Lung (tissue), 12 donors: Measurements from ENCODE around the gene CCS. TPM values are rescaled to one million over a fixed set of nuclear protein-coding genes. Genes with fewer than 3 reads are reported as not detected.
A peak's percentile ranks its signal among the peaks of the same experiment; 100 is the strongest.

Experiments
- ATAC-seq: fragments of 200-7000 bp; cut with Tn5 transposase; one replicate; pipeline ENCODE4 v1.9.1; 2020; ENCODE audit warnings: moderate number of reproducible peaks; ENCODE audit not compliant: insufficient read depth, low FRiP score
- DNase-seq, 3 donors: peaks; one replicate each; pipeline ENCODE4 v3.0.0-alpha.2; 2013 to 2017
- H3K27ac ChIP-seq, 2 donors: one replicate each; pipeline ENCODE4 v1.5.1; 2013; ENCODE audit warnings: mild to moderate bottlenecking in 2 of 2, moderate library complexity in 2 of 2, control low read depth in 1 of 2, inconsistent platforms in 1 of 2, low read depth in 1 of 2, low read length in 1 of 2
- H3K27me3 ChIP-seq, 3 donors: one replicate each; pipeline ENCODE4 v1.5.1; 2013; ENCODE audit warnings: low read length in 2 of 3; ENCODE audit not compliant: control insufficient read depth in 3 of 3, insufficient read depth in 3 of 3
- H3K36me3 ChIP-seq, 4 donors: one replicate each; pipeline ENCODE4 v1.5.1; 2013; ENCODE audit warnings: low read length in 4 of 4, mild to moderate bottlenecking in 1 of 4, moderate library complexity in 1 of 4; ENCODE audit not compliant: control insufficient read depth in 4 of 4, insufficient read depth in 4 of 4
- H3K4me1 ChIP-seq, 5 donors: one replicate each; pipeline ENCODE4 v1.5.1; 2013; ENCODE audit warnings: low read length in 5 of 5, mild to moderate bottlenecking in 2 of 5, moderate library complexity in 1 of 5; ENCODE audit not compliant: control insufficient read depth in 5 of 5, insufficient read depth in 5 of 5
- H3K4me3 ChIP-seq: one replicate; pipeline ENCODE4 v1.5.1; 2013; ENCODE audit warnings: mild to moderate bottlenecking, control low read depth, moderate library complexity
- H3K9ac ChIP-seq, 2 donors: one replicate each; pipeline ENCODE4 v1.5.1; 2013; ENCODE audit warnings: low read length in 2 of 2, control low read depth in 1 of 2; ENCODE audit not compliant: insufficient read depth in 1 of 2
- H3K9me3 ChIP-seq, 4 donors: one replicate each; pipeline ENCODE4 v1.5.1; 2013; ENCODE audit warnings: low read length in 3 of 4, mild to moderate bottlenecking in 1 of 4, moderate library complexity in 1 of 4; ENCODE audit not compliant: control insufficient read depth in 4 of 4, insufficient read depth in 3 of 4
- CTCF ChIP-seq: IDR thresholded peaks from 2 replicates; pipeline ENCODE4 v1.5.1; 2012; ENCODE audit warnings: mild to moderate bottlenecking; ENCODE audit errors: control extremely low read depth, extremely low read depth
- WGBS, 2 donors: extraction: QIAGEN DNeasy Blood & Tissue Kit; methylation state at CpG; one replicate each; pipeline ENCODE4 v1.1.7; 2013; 5-methylcytosine and 5-hydroxymethylcytosine counted together
- polyA plus RNA-seq, 2 donors: library from polyadenylated mRNA; stranded (reverse); fragments of 200-250 nt; gene quantifications; one replicate each; pipeline ENCODE4 v1.2.1, GENCODE V29; 2013
- total RNA-seq, 2 donors: library from RNA; depleted of rRNA in 1 of 2; stranded (reverse); fragments of >200 nt in 1 of 2; gene quantifications; one replicate each; pipeline ENCODE4 v1.2.1, GENCODE V29; 2014 to 2021
- donor health status: control.
- donor health status: control.
- donor health status: Bipolar disorder and iron deficiency.
- donor health status: healthy.
- donor health status: DM: yes; HTN: yes; CAD: no.

Gene CCS
- total and polyA plus RNA-seq, 4 donors = 32.7 to 52.2 (median 36.2) TPM

GRCh38 chr11:66616379-66617154, 23.6 kb downstream of the CCS start, which contains the start of gene RBM14:
Gene RBM14, plus strand, starts transcription at chr11:66616630. Its CDS starts 91 bp downstream, at chr11:66616721.
- Histone ChIP-seq H3K36me3 (peaks cover 0 to 12% (median 5%) of the 10 kb centered on the region in 4 donors), H3K4me3 (peak within 1 kb of the TSS; percentile 86), H3K27me3 (no peaks in the 10 kb centered on the region), H3K9ac (peak within 1 kb of the TSS; percentile 93 to 98), H3K4me1 (peaks cover 0 to 24% (median 12%) of the 10 kb centered on the region in 5 donors), H3K9me3 (no peaks in the 10 kb centered on the region), H3K27ac (peak within 1 kb of the TSS; percentile 97 to 98)
- ATAC-seq (peak; percentile 95), DNase-seq (peak; percentile 100)
- 0% methylated on average over 88 to 90 of the region's 90 CpGs for WGBS, 2 donors
- no peak for TF ChIP-seq CTCF

- Histone ChIP-seq H3K9me3 (no peaks in the 10 kb centered on the region), H3K9ac (peak overlapping the region; percentile 79 to 98), H3K36me3 (peaks cover 0 to 12% (median 5%) of the 10 kb centered on the region in 4 donors), H3K4me1 (peaks cover 0 to 24% (median 12%) of the 10 kb centered on the region in 5 donors), H3K4me3 (peak overlapping the region; percentile 86), H3K27ac (peak overlapping the region; percentile 85 to 97), H3K27me3 (no peaks in the 10 kb centered on the region)
- TF ChIP-seq CTCF = no peak
- ATAC-seq (peak; percentile 30), DNase-seq (no peak)
- 0% methylated on average over 37 to 38 of the region's 38 CpGs for WGBS, 2 donors
These were observed 24.3 kb downstream of the CCS start for GRCh38 chr11:66617155-66617834.

GRCh38 chr11:66619080-66619554, 26.1 kb downstream of the CCS start:
- Histone ChIP-seq H3K4me1 (peaks cover 0 to 24% (median 12%) of the 10 kb centered on the region in 5 donors), H3K9ac (peak overlapping the region in 1 of 2 donors; percentile 42), H3K36me3 (peaks cover 0 to 25% (median 15%) of the 10 kb centered on the region in 4 donors), H3K9me3 (no peaks in the 10 kb centered on the region), H3K27ac (peak overlapping the region; percentile 58 to 72), H3K4me3 (no peak overlapping the region), H3K27me3 (no peaks in the 10 kb centered on the region)
- 41 to 42% methylated on average over 4 of the region's 4 CpGs for WGBS, 2 donors
- DNase-seq = peak in 2 of 3 donors; percentile 35 to 53
- TF ChIP-seq CTCF = no peak
- no peak for ATAC-seq
